H1 (cell line): ENCODE results near the gene DLK1. TPM values are rescaled to one million over a fixed set of nuclear protein-coding genes. Genes with fewer than 3 reads are reported as not detected.

ENCODE experiments used
- CTCF ChIA-PET: fragments of 300-600 bp; sonication (Branson Sonifier 250); formaldehyde crosslinking; loops from one replicate; lab custom pipeline; 2021; ENCODE audit not compliant: partially characterized antibody; lab: Charles Lee
- POLR2A ChIA-PET: fragments of 300-600 bp; sonication (Branson Sonifier 250); formaldehyde crosslinking; loops from one replicate; lab custom pipeline; 2021; ENCODE audit warnings: inconsistent platforms; ENCODE audit not compliant: partially characterized antibody; lab: Charles Lee
- DNase-seq, 2 experiments: peaks; one replicate each; pipeline versions ENCODE4 v3.0.0 to v3.0.0-alpha.2; 2010 to 2022; ENCODE audit warnings: low spot score in 2 of 2, low read depth in 1 of 2, mixed read lengths in 1 of 2
- FAIRE-seq: peaks from 2 replicates; lab custom pipeline; 2011; peaks lifted over from hg19 to GRCh38; lab: Jason Lieb, UNC
- H2AFZ ChIP-seq: 2 replicates; pipeline ENCODE4 v1.8.1; 2012; ENCODE audit warnings: low read length, inconsistent platforms
- H2AK5ac ChIP-seq: 2 replicates; pipeline ENCODE4 v1.6.1; 2013; ENCODE audit warnings: low read depth, low read length
- H2BK120ac ChIP-seq: replicated peaks from 2 replicates; pipeline ENCODE3; 2013; ENCODE audit warnings: low read depth, low read length, inconsistent platforms
- H2BK12ac ChIP-seq: 2 replicates; pipeline ENCODE4 v1.6.1; 2013; ENCODE audit warnings: low read depth, low read length
- H2BK15ac ChIP-seq: 2 replicates; pipeline ENCODE4 v1.6.1; 2013; ENCODE audit warnings: low read length
- H2BK20ac ChIP-seq: 2 replicates; pipeline ENCODE4 v1.6.1; 2013; ENCODE audit warnings: low read length
- H2BK5ac ChIP-seq: 2 replicates; pipeline ENCODE4 v1.6.1; 2013; ENCODE audit warnings: low read depth, low read length
- H3K14ac ChIP-seq: 2 replicates; pipeline ENCODE4 v1.6.1; 2013; ENCODE audit warnings: inconsistent platforms; ENCODE audit not compliant: insufficient read length
- H3K18ac ChIP-seq: 2 replicates; pipeline ENCODE4 v1.6.1; 2013; ENCODE audit warnings: low read length; ENCODE audit errors: extremely low read depth
- H3K23ac ChIP-seq: 2 replicates; pipeline ENCODE4 v1.6.1; 2013; ENCODE audit warnings: inconsistent platforms; ENCODE audit not compliant: insufficient read length
- H3K23me2 ChIP-seq: 2 replicates; pipeline ENCODE4 v1.6.1; 2013; ENCODE audit warnings: low read depth, low read length
- H3K27ac ChIP-seq: 2 replicates; pipeline ENCODE4 v1.6.1; 2011; ENCODE audit warnings: low read depth, low read length, inconsistent platforms
- H3K27me3 ChIP-seq, 4 experiments: replicated peaks in 1 of 4; 1 replicate in 1 of 4; 2 replicates in 3 of 4; pipeline versions ENCODE4 v1.6.1 to v1.8.1; 2011 to 2013; ENCODE audit warnings: low read length in 3 of 4, mild to moderate bottlenecking in 3 of 4, inconsistent platforms in 2 of 4, mixed read lengths in 2 of 4, moderate library complexity in 1 of 4; ENCODE audit not compliant: control insufficient read depth in 3 of 4, insufficient read depth in 3 of 4; ENCODE audit errors: extremely low read depth in 1 of 4
- H3K36me3 ChIP-seq, 4 experiments: 2 replicates each; pipeline versions ENCODE4 v1.6.1 to v1.8.1; 2011 to 2013; ENCODE audit warnings: mild to moderate bottlenecking in 4 of 4, low read length in 3 of 4, moderate library complexity in 2 of 4, control low read depth in 1 of 4, inconsistent platforms in 1 of 4; ENCODE audit not compliant: insufficient read depth in 4 of 4, control insufficient read depth in 2 of 4
- H3K4ac ChIP-seq: replicated peaks from 2 replicates; pipeline ENCODE3; 2013; ENCODE audit warnings: low read length, low read depth, mixed read lengths, inconsistent platforms; ENCODE audit not compliant: insufficient read length
- H3K4me1 ChIP-seq, 4 experiments: replicated peaks in 1 of 4; 1 replicate in 1 of 4; 2 replicates in 3 of 4; pipeline versions ENCODE4 v1.6.1 to v1.8.1; 2011 to 2013; ENCODE audit warnings: low read length in 3 of 4, inconsistent platforms in 2 of 4, mixed read lengths in 1 of 4; ENCODE audit not compliant: insufficient read depth in 4 of 4, control insufficient read depth in 3 of 4
- H3K4me2 ChIP-seq, 2 experiments: 2 replicates each; pipeline versions ENCODE4 v1.6.1 to v1.8.1; 2011 to 2013; ENCODE audit warnings: low read depth in 2 of 2, low read length in 2 of 2, control low read depth in 1 of 2, inconsistent platforms in 1 of 2, mild to moderate bottlenecking in 1 of 2; ENCODE audit not compliant: insufficient read depth in 1 of 2
- H3K4me3 ChIP-seq, 4 experiments: fragments of 200-600, 300-600 bp in 1 of 4; sonication (generic), shearing (Covaris generic), sonication (Bioruptor Twin) in 1 of 4; 2 replicates each; pipeline versions ENCODE4 v1.5.1 to v1.8.1; 2011 to 2016; ENCODE audit warnings: low read length in 4 of 4, low read depth in 3 of 4, control low read depth in 2 of 4, inconsistent platforms in 2 of 4, mild to moderate bottlenecking in 2 of 4, mixed read lengths in 1 of 4, moderate library complexity in 1 of 4; ENCODE audit not compliant: insufficient read depth in 2 of 4; ENCODE audit errors: extremely low read depth in 1 of 4
- H3K56ac ChIP-seq: replicated peaks from 2 replicates; pipeline ENCODE3; 2013; ENCODE audit warnings: low read depth, mild to moderate bottlenecking, mixed read lengths, low read length, inconsistent platforms; ENCODE audit not compliant: insufficient read length
- H3K79me1 ChIP-seq: 2 replicates; pipeline ENCODE4 v1.6.1; 2013; ENCODE audit warnings: low read depth, low read length, control low read depth
- H3K79me2 ChIP-seq, 2 experiments: 2 replicates each; pipeline versions ENCODE4 v1.6.1 to v1.8.1; 2012 to 2013; ENCODE audit warnings: low read length in 2 of 2, mild to moderate bottlenecking in 2 of 2, inconsistent platforms in 1 of 2; ENCODE audit not compliant: insufficient read depth in 2 of 2, control insufficient read depth in 1 of 2
- H3K9ac ChIP-seq, 4 experiments: replicated peaks in 1 of 4; 1 replicate in 1 of 4; 2 replicates in 3 of 4; pipeline versions ENCODE4 v1.6.1 to v1.8.1; 2011 to 2013; ENCODE audit warnings: low read depth in 3 of 4, low read length in 3 of 4, control low read depth in 2 of 4, mild to moderate bottlenecking in 2 of 4, moderate library complexity in 2 of 4, inconsistent platforms in 1 of 4; ENCODE audit errors: extremely low read depth in 1 of 4
- H3K9me3 ChIP-seq, 2 experiments: 2 replicates each; pipeline versions ENCODE4 v1.6.1 to v1.8.1; 2012 to 2013; ENCODE audit warnings: mild to moderate bottlenecking in 2 of 2, moderate library complexity in 2 of 2, control low read depth in 1 of 2, inconsistent platforms in 1 of 2, low read depth in 1 of 2, low read length in 1 of 2, mixed read lengths in 1 of 2; ENCODE audit not compliant: insufficient read depth in 2 of 2
- H4K20me1 ChIP-seq, 2 experiments: replicated peaks in 1 of 2; 2 replicates each; pipeline versions ENCODE3 to v1.8.1; 2011 to 2013; ENCODE audit warnings: inconsistent platforms in 2 of 2, low read length in 2 of 2, mild to moderate bottlenecking in 1 of 2; ENCODE audit not compliant: insufficient read depth in 2 of 2, control insufficient read depth in 1 of 2
- H4K5ac ChIP-seq: 2 replicates; pipeline ENCODE4 v1.6.1; 2013; ENCODE audit warnings: low read length, low read depth, mixed read lengths, inconsistent platforms; ENCODE audit not compliant: insufficient read length
- H4K8ac ChIP-seq: 2 replicates; pipeline ENCODE4 v1.8.0; 2013; ENCODE audit warnings: mild to moderate bottlenecking, moderate library complexity, low read length, inconsistent platforms; ENCODE audit not compliant: insufficient read depth; ENCODE audit errors: extremely low read depth
- H4K91ac ChIP-seq: replicated peaks from 2 replicates; pipeline ENCODE3; 2013; ENCODE audit warnings: low read length, mixed read lengths, inconsistent platforms; ENCODE audit not compliant: insufficient read length
- CREB1 ChIP-seq: IDR thresholded peaks from 2 replicates; pipeline ENCODE4 v1.6.1; 2012; ENCODE audit warnings: inconsistent platforms
- CTBP2 ChIP-seq: IDR thresholded peaks from 2 replicates; pipeline ENCODE4 v1.7.0; 2011; ENCODE audit warnings: borderline replicate concordance, mild to moderate bottlenecking, moderate library complexity, mixed read lengths, low read length; ENCODE audit not compliant: insufficient read depth, insufficient read length
- CTCF ChIP-seq, 3 experiments: IDR thresholded peaks; 1 replicate in 2 of 3; 2 replicates in 1 of 3; pipeline versions ENCODE4 v1.5.1 to v1.6.1; 2011; ENCODE audit warnings: low read length in 3 of 3, mild to moderate bottlenecking in 3 of 3, inconsistent platforms in 2 of 3, low read depth in 1 of 3, moderate library complexity in 1 of 3; ENCODE audit not compliant: insufficient read depth in 1 of 3; ENCODE audit errors: control extremely low read depth in 1 of 3
- EP300 ChIP-seq, 2 experiments: IDR thresholded peaks; 1 replicate in 1 of 2; 2 replicates in 1 of 2; pipeline ENCODE4 v1.6.1; 2011 to 2012; ENCODE audit warnings: low read depth in 2 of 2, low read length in 2 of 2, mild to moderate bottlenecking in 2 of 2, borderline replicate concordance in 1 of 2, inconsistent platforms in 1 of 2, moderate library complexity in 1 of 2
- FOSL1 ChIP-seq: IDR thresholded peaks from 2 replicates; pipeline ENCODE4 v1.6.1; 2011; ENCODE audit warnings: mild to moderate bottlenecking, low read depth, low read length, moderate library complexity; ENCODE audit not compliant: insufficient read depth
- GABPA ChIP-seq: IDR thresholded peaks from 2 replicates; pipeline ENCODE4 v1.6.1; 2011; ENCODE audit warnings: mild to moderate bottlenecking, low read length, moderate library complexity, borderline replicate concordance; ENCODE audit not compliant: insufficient read depth
- POLR2A ChIP-seq, 2 experiments: IDR thresholded peaks; 1 replicate in 1 of 2; 2 replicates in 1 of 2; pipeline ENCODE4 v1.6.1; 2011; ENCODE audit warnings: low read depth in 2 of 2, low read length in 2 of 2, mild to moderate bottlenecking in 2 of 2; ENCODE audit errors: control extremely low read depth in 1 of 2
- RFX5 ChIP-seq: IDR thresholded peaks from 2 replicates; pipeline ENCODE4 v1.6.1; 2011; ENCODE audit warnings: low read depth, low read length, improper control_type of control experiment, borderline replicate concordance
- TAF1 ChIP-seq: IDR thresholded peaks from 2 replicates; pipeline ENCODE4 v1.6.1; 2011; ENCODE audit warnings: mild to moderate bottlenecking, low read depth, low read length
- ZNF274 ChIP-seq: IDR thresholded peaks from 2 replicates; pipeline ENCODE4 v1.7.0; 2012; ENCODE audit warnings: low read length, borderline replicate concordance; ENCODE audit errors: extremely low read depth
- whole genome bisulfite sequencing, 2 experiments: shearing (Covaris generic) in 1 of 2; methylation state at CpG; one replicate each; pipeline versions ENCODE4 v1.1.6 to v1.1.7; 2013 to 2015; ENCODE audit warnings: low lambda C conversion rate in 2 of 2, mixed read lengths in 2 of 2, inconsistent platforms in 1 of 2, low coverage in 1 of 2, missing lambda C conversion rate in 1 of 2; ENCODE audit not compliant: insufficient replicate concordance in 2 of 2, insufficient coverage in 1 of 2, insufficient read length in 1 of 2; ENCODE audit errors: extremely low coverage in 1 of 2, missing lambda C conversion rate in 1 of 2; 5-methylcytosine and 5-hydroxymethylcytosine counted together
- polyA plus RNA-seq, 7 experiments: library from polyadenylated mRNA; depleted of rRNA in 3 of 7; stranded (reverse) in 5 of 7; unstranded in 2 of 7; fragments of >200 nt in 5 of 7; fragments of 200-250 nt in 2 of 7; gene quantifications; 1 replicate in 5 of 7; 2 replicates in 1 of 7; 4 replicates in 1 of 7; pipeline versions ENCODE4 v1.2.1 to v1.2.3, GENCODE V29; 2011 to 2013; ENCODE audit warnings: missing spikeins in 2 of 7, mixed read lengths in 2 of 7
- total RNA-seq: library from RNA; stranded (reverse); fragmentation: NEBNext Ultra II Directional; extraction: Animal tissue kit (Norgen Biotek cat#: 25700); gene quantifications from 2 replicates; pipeline ENCODE4 v1.2.1, GENCODE V29; 2021
- TF ChIP-seq, protein P1 (sequence below): IDR thresholded peaks from 2 replicates; pipeline ENCODE4 v1.6.1; 2012; ENCODE audit warnings: inconsistent platforms

The DLK1 gene
- total and polyA plus RNA-seq, 2 of the 8 experiments (the other 6 are each of a cell fraction or from before 2014, with no cell fraction given): 1.3 to 2.4 TPM

- no peak overlapping the region for H3K4me3 ChIP-seq
- no peak overlapping the region for H3K56ac ChIP-seq
- no peak overlapping the region for H2BK120ac ChIP-seq
- no peak overlapping the region for H3K14ac ChIP-seq
- H4K5ac ChIP-seq: no peak overlapping the region
- no peaks in the 10 kb centered on the region for H4K20me1 ChIP-seq
- ChIA-PET CTCF (interaction anchor here (0.5 to 1.8 kb wide), 4 partner anchors 10 to 29 kb away, joined by 3 to 6 read pairs (median 3); no protein-coding TSS in a partner anchor), POLR2A (no interaction called here)
- H3K23ac ChIP-seq: no peak overlapping the region
- no peak overlapping the region for H4K91ac ChIP-seq
- H2BK5ac ChIP-seq: no peak overlapping the region
- H2AK5ac ChIP-seq: no peak overlapping the region
- no peak overlapping the region for H2BK12ac ChIP-seq
- 0 out of 2 replicates have a peak overlapping the region, but pooled peaks have one; percentile 3 for H2AFZ ChIP-seq
- H3K4ac ChIP-seq: no peak overlapping the region
- no peak overlapping the region for H3K18ac ChIP-seq
- H3K4me2 ChIP-seq: no peak overlapping the region
- no peak overlapping the region for H3K27ac ChIP-seq
- no peaks in the 10 kb centered on the region for H3K23me2 ChIP-seq
- FAIRE-seq: no peak
- no peak overlapping the region for H2BK20ac ChIP-seq
- no peak for DNase-seq
- H3K79me1 ChIP-seq: no peaks in the 10 kb centered on the region
- no peak overlapping the region for H2BK15ac ChIP-seq
- no peak overlapping the region for H4K8ac ChIP-seq
- no peaks in the 10 kb centered on the region for H3K9me3 ChIP-seq
- no peak overlapping the region for H3K9ac ChIP-seq
- H3K4me1 ChIP-seq: peaks cover 0 to 5% (median 3%) of the 10 kb centered on the region in 4 experiments; a peak in 2 of 7 replicates
- 94% methylated on average over 13 of the region's 13 CpGs; no CpG with 5 or more reads in 1 of the 2 experiments for WGBS, 2 experiments
- H3K27me3 ChIP-seq: 0 out of 7 replicates have a peak, but pooled peaks cover 0 to 1% (median 0%) of the 10 kb centered on the region in 4 experiments
- H3K79me2 ChIP-seq: no peaks in the 10 kb centered on the region
- H3K36me3 ChIP-seq: no peaks in the 10 kb centered on the region
- TF ChIP-seq CTBP2 (no peak), CTCF (IDR thresholded peaks at IDR 0.05; ENCODE audit: control extremely low read depth in 1 of 3, insufficient read depth in 1 of 3, low read depth in 1 of 3, low read length in 3 of 3) (no peak), RFX5 (no peak), POLR2A (IDR thresholded peaks at IDR 0.05; ENCODE audit: control extremely low read depth in 1 of 2, low read depth in 2 of 2, low read length in 2 of 2) (no peak), GABPA (no peak), ZNF274 (no peak), CREB1 (no peak), FOSL1 (no peak), TAF1 (no peak), EP300 (IDR thresholded peaks at IDR 0.05; ENCODE audit: borderline replicate concordance in 1 of 2, low read depth in 2 of 2, low read length in 2 of 2) (no peak)
- TF ChIP-seq, protein P1, sequence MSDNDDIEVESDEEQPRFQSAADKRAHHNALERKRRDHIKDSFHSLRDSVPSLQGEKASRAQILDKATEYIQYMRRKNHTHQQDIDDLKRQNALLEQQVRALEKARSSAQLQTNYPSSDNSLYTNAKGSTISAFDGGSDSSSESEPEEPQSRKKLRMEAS: no peak
Observed at GRCh38 chr14:100681111-100681510, 45.6 kb upstream of the DLK1 start.
